Brain microvascular endothelial cell (primary cell): ENCODE measurements around the gene MTAP.

Experiments used
- DNase-seq: peaks from one replicate; pipeline ENCODE4 v3.0.0-alpha.2; 2020
- H3K27ac ChIP-seq: fragments of 250-450 bp; sonication (Bioruptor Pico); 2 replicates; pipeline ENCODE4 v1.5.1; 2020; ENCODE audit warnings: mild to moderate bottlenecking, moderate library complexity
- H3K27me3 ChIP-seq: fragments of 250-450 bp; sonication (Bioruptor Pico); replicated peaks from 2 replicates; pipeline ENCODE4 v1.5.1; 2020; ENCODE audit warnings: mild to moderate bottlenecking
- H3K36me3 ChIP-seq: fragments of 250-450 bp; sonication (Bioruptor Pico); replicated peaks from 2 replicates; pipeline ENCODE4 v1.5.1; 2020; ENCODE audit warnings: mild to moderate bottlenecking
- H3K4me3 ChIP-seq: 2 replicates; pipeline ENCODE4 v1.5.1; 2011; ENCODE audit warnings: low read depth, mild to moderate bottlenecking, control low read depth, low read length, moderate library complexity
- CTCF ChIP-seq: IDR thresholded peaks from 2 replicates; pipeline ENCODE4 v1.5.1; 2011; ENCODE audit warnings: low read depth, mild to moderate bottlenecking, moderate library complexity, low read length, control low read depth, inconsistent platforms; ENCODE audit errors: missing control alignments
- in situ Hi-C: cut with HindIII; loops from 2 replicates; pipeline ENCODE4 v1.10.0; 2017; ENCODE audit warnings: low sequenced_read_pairs, low pct_ligation_motif_present

Gene MTAP

GRCh38 chr9:21967169-21967568 is 164.7 kb downstream of the MTAP start:
- TF ChIP-seq CTCF, result no peak
- DNase-seq, result no peak
- in situ Hi-C loops, result no loop called here
- Histone ChIP-seq H3K27ac (no peak overlapping the region), H3K27me3 (no peaks in the 10 kb centered on the region), H3K36me3 (peaks cover 12% of the 10 kb centered on the region), H3K4me3 (no peak overlapping the region)

GRCh38 chr9:21967702-21968101 is 165.3 kb downstream of the MTAP start:
- in situ Hi-C loops, result no loop called here
- H3K36me3 ChIP-seq, result peaks cover 12% of the 10 kb centered on the region
- no peak for DNase-seq
- no peaks in the 10 kb centered on the region for H3K27me3 ChIP-seq
- H3K27ac ChIP-seq, result no peak overlapping the region
- no peak for TF ChIP-seq CTCF
- no peak overlapping the region for H3K4me3 ChIP-seq

GRCh38 chr9:21968331-21969010 is 166.0 kb downstream of the MTAP start:
- no peak for TF ChIP-seq CTCF
- H3K4me3 ChIP-seq, result peak overlapping the region; percentile 32
- in situ Hi-C loops, result no loop called here
- DNase-seq, result no peak
- H3K36me3 ChIP-seq, result peaks cover 12% of the 10 kb centered on the region
- H3K27ac ChIP-seq, result no peak overlapping the region
- H3K27me3 ChIP-seq, result no peaks in the 10 kb centered on the region

GRCh38 chr9:21969011-21969940 is 166.8 kb downstream of the MTAP start:
- Histone ChIP-seq H3K36me3 (peaks cover 12% of the 10 kb centered on the region), H3K27ac (no peak overlapping the region), H3K27me3 (no peaks in the 10 kb centered on the region), H3K4me3 (no peak overlapping the region)
- DNase-seq, result no peak
- in situ Hi-C loops, result no loop called here
- TF ChIP-seq CTCF, result no peak

GRCh38 chr9:21969951-21970799 is 167.7 kb downstream of the MTAP start:
- no peak overlapping the region for H3K4me3 ChIP-seq

More at GRCh38 chr9:21969951-21970799, 167.7 kb downstream of the MTAP start:
- H3K27me3 ChIP-seq, result no peaks in the 10 kb centered on the region
- TF ChIP-seq CTCF, result no peak
- in situ Hi-C loops, result no loop called here
- no peak overlapping the region for H3K27ac ChIP-seq
- peaks cover 12% of the 10 kb centered on the region for H3K36me3 ChIP-seq
- DNase-seq, result no peak
